HEK293 (cell line): ENCODE measurements around the gene AP1S2.

Experiments used
- CTCF ChIA-PET: fragments of 350-600 bp; formaldehyde crosslinking; extraction: SDS; loops from one replicate; lab custom pipeline; 2021; ENCODE audit warnings: antibody characterized with exemption; lab: Yijun Ruan, JAX
- POLR2A ChIA-PET: fragments of 300-600 bp; formaldehyde crosslinking; extraction: SDS; loops from one replicate; lab custom pipeline; 2020; ENCODE audit warnings: antibody characterized with exemption, inconsistent platforms; lab: Yijun Ruan, JAX
- H3K27ac ChIP-seq: fragments of 200-500 bp; sonication (Bioruptor generic); 2 replicates; pipeline ENCODE4 v1.5.1; 2014; ENCODE audit warnings: low read depth, low read length, control low read depth, inconsistent platforms; ENCODE audit errors: extremely low read depth
- H3K36me3 ChIP-seq, 2 experiments: fragments of 200-500 bp in 1 of 2; sonication (Bioruptor generic) in 1 of 2; 1 replicate in 1 of 2; 2 replicates in 1 of 2; pipeline ENCODE4 v1.5.1; 2014 to 2017; ENCODE audit warnings: inconsistent platforms in 2 of 2, low read length in 2 of 2; ENCODE audit not compliant: control insufficient read depth in 2 of 2, insufficient read depth in 1 of 2
- H3K4me1 ChIP-seq: fragments of 200-500 bp; sonication (Bioruptor generic); 2 replicates; pipeline ENCODE4 v1.5.1; 2014; ENCODE audit warnings: mild to moderate bottlenecking, low read length, inconsistent platforms; ENCODE audit not compliant: control insufficient read depth, insufficient read depth
- H3K4me3 ChIP-seq: 2 replicates; pipeline ENCODE4 v1.5.1; 2011; ENCODE audit warnings: low read depth, mild to moderate bottlenecking, control low read depth, low read length, moderate library complexity
- H3K9me3 ChIP-seq: fragments of 200-500 bp; sonication (Bioruptor generic); 2 replicates; pipeline ENCODE4 v1.5.1; 2014; ENCODE audit warnings: low read depth, low read length, inconsistent platforms; ENCODE audit not compliant: control insufficient read depth, insufficient read depth
- GLIS2 ChIP-seq: fragments of 450-650 bp; formaldehyde crosslinking; IDR thresholded peaks from 2 replicates; pipeline ENCODE4 v1.5.1; 2016; ENCODE audit warnings: missing biosample characterization, missing genetic modification characterization
- INSM2 ChIP-seq: fragments of 450-650 bp; formaldehyde crosslinking; IDR thresholded peaks from 2 replicates; pipeline ENCODE4 v1.5.1; 2016; ENCODE audit warnings: missing biosample characterization, missing genetic modification characterization
- KLF10 ChIP-seq: fragments of 450-650 bp; IDR thresholded peaks from 2 replicates; pipeline ENCODE4 v1.5.1; 2018; ENCODE audit warnings: missing biosample characterization, mild to moderate bottlenecking, missing genetic modification characterization
- KLF16 ChIP-seq: fragments of 450-650 bp; formaldehyde crosslinking; IDR thresholded peaks from 2 replicates; pipeline ENCODE4 v1.5.1; 2017; ENCODE audit warnings: missing biosample characterization, missing genetic modification characterization
- YY1 ChIP-seq: fragments of 450-650 bp; formaldehyde crosslinking; IDR thresholded peaks from 2 replicates; pipeline ENCODE4 v1.5.1; 2018; ENCODE audit warnings: missing biosample characterization, missing genetic modification characterization
- ZBTB6 ChIP-seq: fragments of 450-650 bp; formaldehyde crosslinking; IDR thresholded peaks from 2 replicates; pipeline ENCODE4 v1.5.1; 2017; ENCODE audit warnings: missing biosample characterization, missing genetic modification characterization
- ZBTB8A ChIP-seq: fragments of 450-650 bp; formaldehyde crosslinking; IDR thresholded peaks from 2 replicates; pipeline ENCODE4 v1.5.1; 2016; ENCODE audit warnings: missing biosample characterization, missing genetic modification characterization
- ZNF112 ChIP-seq: fragments of 450-650 bp; formaldehyde crosslinking; IDR thresholded peaks from 2 replicates; pipeline ENCODE4 v1.5.0; 2017; ENCODE audit warnings: missing biosample characterization, missing genetic modification characterization
- ZNF114 ChIP-seq: fragments of 450-650 bp; formaldehyde crosslinking; IDR thresholded peaks from 2 replicates; pipeline ENCODE4 v1.5.0; 2017; ENCODE audit warnings: missing biosample characterization, missing genetic modification characterization
- ZNF138 ChIP-seq: fragments of 450-650 bp; formaldehyde crosslinking; IDR thresholded peaks from 2 replicates; pipeline ENCODE4 v1.5.1; 2016; ENCODE audit warnings: missing biosample characterization, missing genetic modification characterization, borderline replicate concordance
- ZNF18 ChIP-seq: fragments of 450-650 bp; formaldehyde crosslinking; IDR thresholded peaks from 2 replicates; pipeline ENCODE4 v1.5.1; 2016; ENCODE audit warnings: missing biosample characterization, missing genetic modification characterization
- ZNF184 ChIP-seq: fragments of 450-650 bp; IDR thresholded peaks from 2 replicates; pipeline ENCODE4 v1.5.1; 2018; ENCODE audit warnings: missing biosample characterization, mild to moderate bottlenecking, missing genetic modification characterization
- ZNF19 ChIP-seq: fragments of 450-650 bp; formaldehyde crosslinking; IDR thresholded peaks from 2 replicates; pipeline ENCODE4; 2016; ENCODE audit warnings: missing biosample characterization, missing genetic modification characterization, low read depth
- ZNF23 ChIP-seq: fragments of 450-650 bp; formaldehyde crosslinking; IDR thresholded peaks from 2 replicates; pipeline ENCODE4 v1.5.1; 2016; ENCODE audit warnings: missing biosample characterization, missing genetic modification characterization, borderline replicate concordance
- ZNF239 ChIP-seq: fragments of 450-650 bp; formaldehyde crosslinking; IDR thresholded peaks from 2 replicates; pipeline ENCODE4 v1.5.1; 2016; ENCODE audit warnings: missing biosample characterization, missing genetic modification characterization
- ZNF302 ChIP-seq: fragments of 450-650 bp; formaldehyde crosslinking; IDR thresholded peaks from 2 replicates; pipeline ENCODE4 v1.5.1; 2016; ENCODE audit warnings: missing biosample characterization, missing genetic modification characterization, low read depth
- ZNF354C ChIP-seq: fragments of 450-650 bp; formaldehyde crosslinking; IDR thresholded peaks from 2 replicates; pipeline ENCODE4 v1.5.1; 2016; ENCODE audit warnings: missing biosample characterization, missing genetic modification characterization, low read depth, borderline replicate concordance
- ZNF433 ChIP-seq: fragments of 450-650 bp; formaldehyde crosslinking; IDR thresholded peaks from 2 replicates; pipeline ENCODE4 v1.5.1; 2016; ENCODE audit warnings: missing biosample characterization, missing genetic modification characterization, low read depth
- ZNF555 ChIP-seq: fragments of 450-650 bp; formaldehyde crosslinking; conservative IDR thresholded peaks from 2 replicates; pipeline ENCODE4 v1.5.1; 2017; ENCODE audit warnings: missing biosample characterization, mild to moderate bottlenecking, missing genetic modification characterization, inconsistent platforms
- ZNF585B ChIP-seq: fragments of 450-650 bp; formaldehyde crosslinking; IDR thresholded peaks from 2 replicates; pipeline ENCODE4 v1.5.1; 2016; ENCODE audit warnings: missing biosample characterization, missing genetic modification characterization
- ZNF626 ChIP-seq: fragments of 450-650 bp; sonication (Bioruptor Pico); formaldehyde crosslinking; IDR thresholded peaks from 2 replicates; pipeline ENCODE4 v1.5.1; 2018; ENCODE audit warnings: missing biosample characterization, missing genetic modification characterization, inconsistent platforms
- ZNF629 ChIP-seq: fragments of 450-650 bp; formaldehyde crosslinking; IDR thresholded peaks from 2 replicates; pipeline ENCODE4 v1.5.1; 2017; ENCODE audit warnings: missing biosample characterization, missing genetic modification characterization
- ZNF843 ChIP-seq: fragments of 450-650 bp; formaldehyde crosslinking; IDR thresholded peaks from 2 replicates; pipeline ENCODE4 v1.5.1; 2016; ENCODE audit warnings: missing biosample characterization, missing genetic modification characterization
- ZSCAN30 ChIP-seq: fragments of 450-650 bp; IDR thresholded peaks from 2 replicates; pipeline ENCODE4 v1.5.1; 2018; ENCODE audit warnings: missing biosample characterization, mild to moderate bottlenecking, missing genetic modification characterization, moderate library complexity

Gene AP1S2

GRCh38 chrX:15854712-15855567, at the start of gene AP1S2 (continued):
- TF ChIP-seq KLF16 (tag by site-specific recombination) (no peak), ZBTB8A (tag by site-specific recombination) (peak; percentile 66), ZNF555 (tag by site-specific recombination) (no peak), YY1 (tag by site-specific recombination) (0 out of 2 replicates have a peak, but pooled peaks have one; percentile 32)

- H3K36me3 ChIP-seq, result no peaks in the 10 kb centered on the region
- ChIA-PET CTCF (interaction anchor here (0.7 to 1.0 kb wide), 3 partner anchors 13 to 403 kb away, joined by 3 to 4 read pairs (median 3); no protein-coding TSS in a partner anchor), POLR2A (no interaction called here)
- H3K9me3 ChIP-seq, result no peaks in the 10 kb centered on the region
- H3K4me3 ChIP-seq, result no peak overlapping the region
- H3K27ac ChIP-seq, result no peak overlapping the region
- H3K4me1 ChIP-seq, result no peaks in the 10 kb centered on the region
- TF ChIP-seq ZNF585B (tag by site-specific recombination), result no peak
- TF ChIP-seq ZNF629 (tag by site-specific recombination), result no peak
- TF ChIP-seq ZNF239, result no peak
- TF ChIP-seq KLF10 (tag by site-specific recombination), result no peak
- TF ChIP-seq ZSCAN30 (tag by site-specific recombination), result no peak
- no peak for TF ChIP-seq ZBTB6 (tag by site-specific recombination)
- no peak for TF ChIP-seq ZNF138 (tag by site-specific recombination)
- TF ChIP-seq ZNF626 (tag by site-specific recombination), result no peak
- TF ChIP-seq ZNF23 (tag by site-specific recombination), result no peak
- TF ChIP-seq ZNF19 (tag by site-specific recombination), result no peak
- TF ChIP-seq ZNF112 (tag by site-specific recombination), result no peak
- TF ChIP-seq ZNF354C (tag by site-specific recombination), result no peak
- no peak for TF ChIP-seq ZNF114 (tag by site-specific recombination)
- TF ChIP-seq GLIS2 (tag by site-specific recombination), result no peak
Observed at GRCh38 chrX:15903186-15903681, 48.6 kb upstream of the AP1S2 start.

DNA sequence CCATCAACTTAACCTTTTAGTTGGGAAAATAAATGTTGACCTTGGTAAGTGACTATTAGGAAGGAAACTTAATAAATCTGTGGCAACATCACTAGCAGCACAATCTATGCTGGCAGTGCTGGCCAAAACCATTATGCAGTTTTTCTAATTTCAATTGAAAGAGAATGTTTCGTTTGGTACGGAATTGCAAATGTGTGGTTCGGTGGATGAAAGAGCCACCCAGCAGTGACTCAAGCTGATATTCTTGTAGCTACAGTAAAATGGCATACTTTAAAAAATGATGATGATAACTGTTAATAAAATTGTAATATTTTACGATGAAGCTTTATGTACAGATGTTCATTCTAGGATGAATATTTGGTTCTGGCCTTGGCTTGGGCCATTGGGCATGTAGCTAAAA, 40.7 kb upstream of the AP1S2 start:
- Histone ChIP-seq H3K9me3 (no peaks in the 10 kb centered on the region), H3K4me3 (no peak overlapping the region), H3K36me3 (no peaks in the 10 kb centered on the region), H3K4me1 (no peaks in the 10 kb centered on the region), H3K27ac (no peak overlapping the region)
- POLR2A ChIA-PET, result interaction anchor here (0.7 kb wide), 1 partner anchor 41 kb away, joined by 3 read pairs; the partner anchor contains the start of gene AP1S2
- TF ChIP-seq ZNF18, result no peak
- TF ChIP-seq INSM2 (tag by site-specific recombination), result no peak
- TF ChIP-seq ZNF302 (tag by site-specific recombination), result no peak
- no peak for TF ChIP-seq ZNF843 (tag by site-specific recombination)
- TF ChIP-seq ZNF184 (tag by site-specific recombination), result no peak
- no peak for TF ChIP-seq YY1 (tag by site-specific recombination)
- TF ChIP-seq ZNF433, result no peak
- CTCF ChIA-PET, result no interaction called here
